Fibroblast of skin of back (primary cell): Measurements from ENCODE around the gene PIGU.

Experiments
- DNase-seq: peaks from one replicate; pipeline ENCODE4 v3.0.0-alpha.2; 2013

PIGU gene

DNA sequence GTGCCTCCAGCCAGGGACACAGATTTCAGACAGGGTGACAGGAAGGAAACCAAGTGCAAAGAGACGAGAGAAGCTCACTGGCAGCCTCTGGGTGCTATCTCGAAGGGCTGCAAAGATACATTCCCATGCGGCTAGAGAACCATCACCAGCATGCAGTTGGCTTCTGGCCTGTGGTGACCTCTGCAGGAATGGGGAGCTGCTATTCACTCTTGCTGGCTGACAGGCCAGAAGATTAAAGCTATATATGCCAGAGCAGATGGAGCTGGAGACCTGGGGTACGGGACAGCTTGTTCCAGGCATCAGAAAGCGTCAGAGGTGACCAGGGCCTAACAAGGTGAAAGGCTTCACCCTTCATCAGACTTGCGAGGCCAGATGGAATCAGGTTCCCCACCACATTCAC, 98.4 kb downstream of the PIGU start:
- no peak for DNase-seq

DNA sequence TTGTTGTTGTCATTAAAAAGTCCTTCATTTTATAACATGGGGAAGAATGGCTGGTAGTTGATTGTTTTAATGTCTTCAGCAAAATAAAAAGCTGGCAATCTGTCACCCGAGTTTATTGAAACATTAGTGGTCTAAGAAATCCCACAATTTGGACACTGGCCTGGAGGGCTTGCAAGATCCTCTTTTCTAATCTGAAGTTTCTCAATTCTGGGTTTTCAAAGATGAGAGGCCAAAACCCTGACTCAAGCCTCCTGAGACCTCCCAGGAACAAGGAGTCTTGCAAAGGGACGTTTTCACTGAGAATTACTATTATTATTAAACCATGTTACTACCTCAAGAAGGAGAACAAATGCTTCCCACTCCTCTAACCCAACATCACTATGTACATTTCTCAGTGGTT, 98.9 kb downstream of the PIGU start:
- DNase-seq: no peak

- no peak for DNase-seq
These were observed 99.8 kb downstream of the PIGU start for GRCh38 chr20:34577061-34577460.

DNA sequence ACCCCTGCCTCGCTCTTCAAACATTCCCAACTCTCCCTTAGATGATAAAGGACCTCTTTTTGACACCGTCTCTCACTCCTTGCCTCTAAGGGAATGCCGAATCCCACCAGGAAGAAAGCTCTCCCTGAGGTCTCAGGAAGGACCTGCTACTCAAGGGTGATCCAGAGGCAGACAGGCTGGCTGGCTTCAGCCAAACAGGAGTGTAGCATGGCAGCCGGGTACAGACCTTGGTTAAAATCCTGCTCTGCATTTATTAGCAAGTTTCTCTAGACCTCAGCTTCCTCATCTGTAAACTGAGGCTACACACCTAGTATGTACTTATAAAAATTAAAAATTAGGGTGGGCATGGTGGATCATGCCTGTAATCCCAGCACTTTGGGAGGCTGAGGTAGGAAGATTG, 101.1 kb downstream of the PIGU start:
- no peak for DNase-seq

DNA sequence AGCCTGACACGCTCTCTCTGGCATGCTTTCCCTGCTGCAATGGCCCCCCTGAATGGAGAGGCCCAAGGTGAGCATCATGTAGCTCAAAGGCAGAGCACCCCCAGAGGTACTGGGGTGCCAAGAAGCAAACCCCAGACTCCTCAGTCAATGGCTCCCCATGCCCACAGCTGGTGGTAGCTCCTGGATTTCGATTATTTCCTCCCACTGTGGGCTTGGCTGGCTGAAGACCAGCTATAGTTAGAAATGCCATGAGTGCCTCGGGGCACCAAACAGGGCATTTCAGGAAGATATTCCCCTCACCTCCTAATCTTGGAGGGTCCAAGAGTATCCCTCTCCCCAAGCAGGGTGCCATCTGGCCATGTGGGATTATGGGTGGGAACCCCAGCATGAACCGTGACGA, 101.6 kb downstream of the PIGU start:
- no peak for DNase-seq

DNA sequence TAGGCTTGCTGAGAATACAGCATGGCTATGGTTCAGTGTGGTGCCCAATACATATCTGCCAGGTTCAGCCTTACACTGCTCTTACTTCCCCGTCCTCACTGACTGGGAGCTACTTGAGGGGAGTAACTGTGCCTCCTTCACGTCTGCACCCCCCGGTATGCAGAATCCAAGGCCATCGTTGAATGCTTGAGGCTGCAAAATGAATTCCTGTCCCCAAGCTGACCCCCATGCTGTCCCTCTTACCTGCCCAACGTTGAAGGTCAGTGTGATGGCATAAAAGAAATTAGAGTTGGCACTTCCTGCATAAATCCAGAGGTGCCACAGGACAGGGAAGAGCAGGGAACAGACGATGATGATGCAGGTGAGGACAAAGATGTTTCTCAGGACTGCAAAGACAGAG, 102.0 kb downstream of the PIGU start:
- no peak for DNase-seq

DNA sequence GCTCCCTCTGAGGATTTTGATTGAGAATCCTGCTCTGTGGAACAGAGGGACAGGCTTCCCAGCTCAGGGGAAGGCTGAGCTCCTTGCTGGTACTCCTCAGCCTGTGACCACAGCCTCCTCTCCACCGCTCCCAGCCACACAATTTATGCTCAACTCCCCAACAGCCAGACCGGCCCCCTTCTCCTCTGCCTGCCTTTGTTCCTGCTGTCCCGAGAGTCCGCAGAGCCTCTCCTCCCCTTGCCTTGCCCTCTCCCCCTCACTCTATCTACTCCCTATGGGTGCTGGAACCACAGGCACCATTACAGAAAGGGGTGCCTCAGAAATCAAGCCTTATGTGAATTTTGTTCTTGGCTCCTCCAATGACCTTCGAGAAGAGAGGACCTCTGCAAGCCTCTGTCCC, 102.5 kb downstream of the PIGU start:
- no peak for DNase-seq

DNA sequence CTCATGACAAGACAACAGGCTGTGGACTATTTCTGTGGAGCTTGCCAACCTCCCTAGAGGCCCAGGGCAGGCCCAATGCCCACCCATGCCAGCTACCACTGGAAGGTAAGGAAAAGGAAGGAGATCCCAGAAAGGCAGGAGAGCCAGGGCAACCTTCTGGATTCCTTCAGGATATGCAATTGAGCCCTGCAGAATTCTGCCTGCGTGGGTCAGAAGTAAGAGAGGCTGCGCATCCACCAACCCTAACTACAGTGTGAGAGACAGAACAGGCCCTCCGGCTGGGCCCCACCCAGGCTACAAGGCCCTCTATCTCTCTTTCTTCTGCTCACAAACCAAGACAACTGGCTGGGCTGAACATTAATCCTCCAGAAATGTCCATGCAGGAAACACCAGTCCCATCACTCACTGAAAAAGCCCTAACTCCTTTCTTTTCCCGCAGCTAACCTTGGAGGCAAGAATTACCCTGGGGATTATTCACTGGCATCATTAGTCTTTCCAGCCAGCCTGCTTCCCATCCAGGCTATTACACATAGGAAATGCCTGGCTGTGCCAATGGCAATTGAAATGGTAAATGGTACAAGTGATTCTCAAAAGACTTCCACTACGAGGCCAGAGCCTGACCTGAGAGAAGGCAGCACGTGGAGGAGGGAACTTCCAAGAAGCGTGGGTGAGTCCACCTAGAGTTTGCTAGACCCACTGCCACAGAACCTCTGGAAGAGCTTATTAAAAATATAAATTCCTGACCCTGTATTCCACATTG, 103.2 kb downstream of the PIGU start:
- peak; percentile 37 for DNase-seq

- DNase-seq: no peak
These were observed 105.1 kb downstream of the PIGU start for GRCh38 chr20:34571753-34572152.

- peak; percentile 78 for DNase-seq
These were observed 106.0 kb downstream of the PIGU start for GRCh38 chr20:34570859-34571306.

GRCh38 chr20:34569598-34569997, 107.3 kb downstream of the PIGU start:
- no peak for DNase-seq

- no peak for DNase-seq
These were observed 108.7 kb downstream of the PIGU start for GRCh38 chr20:34567892-34568865.

GRCh38 chr20:34566978-34567891, 109.7 kb downstream of the PIGU start:
- no peak for DNase-seq

- no peak for DNase-seq
These were observed 112.1 kb downstream of the PIGU start for GRCh38 chr20:34564833-34565232.

DNA sequence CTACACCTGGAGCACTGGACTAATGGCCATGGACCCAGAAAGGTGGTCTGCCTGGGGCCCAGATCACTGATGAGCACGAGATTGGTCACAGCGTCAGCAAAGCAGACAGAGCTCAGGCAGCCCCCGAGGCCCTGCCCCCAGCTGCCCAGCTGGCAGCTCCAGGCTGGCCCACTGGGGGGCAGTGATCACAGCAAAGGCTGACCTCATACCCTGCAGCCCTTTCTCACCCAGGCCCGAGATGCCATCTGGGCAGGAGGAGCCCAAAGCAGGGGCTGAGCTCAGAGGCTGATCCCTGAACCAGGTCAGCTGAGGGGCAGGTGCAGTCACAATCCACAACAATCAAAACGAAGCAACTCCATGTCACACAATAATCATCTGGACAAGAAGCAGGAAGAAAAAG, 114.3 kb downstream of the PIGU start:
- DNase-seq: peak; percentile 34

DNA sequence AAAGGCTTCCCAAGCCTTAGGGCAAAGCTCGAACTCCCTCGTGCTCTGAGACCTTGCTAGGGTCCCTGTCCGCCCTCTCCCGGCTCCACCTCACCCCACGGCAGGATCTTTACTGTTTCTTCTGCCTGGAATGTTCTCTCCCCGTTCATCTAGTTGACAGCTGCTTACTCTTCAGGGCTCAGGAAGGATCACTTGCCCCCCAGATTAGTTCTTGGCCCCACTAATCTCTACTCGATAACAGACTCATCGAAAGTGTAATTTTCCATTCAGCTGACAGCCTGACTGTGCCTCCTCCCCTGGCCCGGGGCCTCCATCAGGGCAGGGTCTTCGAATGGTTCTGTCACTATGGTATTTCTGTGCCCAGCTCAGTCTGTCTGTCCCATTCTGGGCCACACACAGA, 115.2 kb downstream of the PIGU start:
- no peak for DNase-seq

DNA sequence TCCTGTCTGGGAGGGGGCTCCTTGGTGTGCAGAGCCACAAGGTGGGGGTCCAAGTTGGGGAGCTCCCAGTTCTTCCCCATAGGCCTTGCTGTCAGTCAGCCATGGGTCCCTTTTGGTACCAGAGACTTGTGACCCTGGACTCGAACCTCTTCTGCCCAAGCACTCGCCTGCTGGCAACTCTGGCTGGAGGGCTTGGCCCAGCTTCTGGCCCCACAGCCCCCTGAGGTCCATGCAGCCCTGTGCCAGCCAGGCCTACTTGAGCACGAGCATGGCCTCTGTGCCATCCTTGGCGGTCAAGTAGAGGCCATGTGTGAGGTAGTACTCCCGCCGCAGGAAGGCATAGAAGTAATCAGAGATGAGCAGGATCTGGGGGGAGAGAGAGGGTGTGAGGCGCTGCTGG, 116.3 kb downstream of the PIGU start:
- DNase-seq: no peak

DNA sequence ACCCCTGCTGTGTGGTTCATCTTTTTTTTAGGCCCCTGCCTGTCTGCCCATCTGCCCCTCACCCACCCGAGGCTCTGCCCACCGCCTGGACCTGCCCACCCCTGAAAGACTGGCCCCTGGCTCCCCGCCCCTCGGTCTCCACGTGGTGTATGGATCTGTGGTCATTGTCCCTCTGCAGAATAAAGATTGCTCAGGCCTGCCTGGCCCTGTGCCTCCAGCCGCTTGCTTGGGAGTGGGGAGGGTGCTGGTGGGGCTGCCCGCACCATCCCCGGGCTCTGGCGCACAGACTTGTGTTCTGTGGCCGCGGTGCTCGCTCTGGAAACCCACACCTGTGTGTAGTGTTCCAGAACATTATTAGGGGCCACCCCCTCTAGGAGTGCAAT, 116.8 kb downstream of the PIGU start:
- no peak for DNase-seq

GRCh38 chr20:34559311-34560140, 117.4 kb downstream of the PIGU start:
- no peak for DNase-seq

GRCh38 chr20:34558320-34559218, 118.3 kb downstream of the PIGU start, which contains the start of gene MAP1LC3A:
TSS of gene MAP1LC3A (plus strand) at chr20:34558718. CDS start at chr20:34558869, 151 bp downstream.
- DNase-seq: peak; percentile 96
